ENCODE measurements around the gene LYZL1.

Gene LYZL1

DNA sequence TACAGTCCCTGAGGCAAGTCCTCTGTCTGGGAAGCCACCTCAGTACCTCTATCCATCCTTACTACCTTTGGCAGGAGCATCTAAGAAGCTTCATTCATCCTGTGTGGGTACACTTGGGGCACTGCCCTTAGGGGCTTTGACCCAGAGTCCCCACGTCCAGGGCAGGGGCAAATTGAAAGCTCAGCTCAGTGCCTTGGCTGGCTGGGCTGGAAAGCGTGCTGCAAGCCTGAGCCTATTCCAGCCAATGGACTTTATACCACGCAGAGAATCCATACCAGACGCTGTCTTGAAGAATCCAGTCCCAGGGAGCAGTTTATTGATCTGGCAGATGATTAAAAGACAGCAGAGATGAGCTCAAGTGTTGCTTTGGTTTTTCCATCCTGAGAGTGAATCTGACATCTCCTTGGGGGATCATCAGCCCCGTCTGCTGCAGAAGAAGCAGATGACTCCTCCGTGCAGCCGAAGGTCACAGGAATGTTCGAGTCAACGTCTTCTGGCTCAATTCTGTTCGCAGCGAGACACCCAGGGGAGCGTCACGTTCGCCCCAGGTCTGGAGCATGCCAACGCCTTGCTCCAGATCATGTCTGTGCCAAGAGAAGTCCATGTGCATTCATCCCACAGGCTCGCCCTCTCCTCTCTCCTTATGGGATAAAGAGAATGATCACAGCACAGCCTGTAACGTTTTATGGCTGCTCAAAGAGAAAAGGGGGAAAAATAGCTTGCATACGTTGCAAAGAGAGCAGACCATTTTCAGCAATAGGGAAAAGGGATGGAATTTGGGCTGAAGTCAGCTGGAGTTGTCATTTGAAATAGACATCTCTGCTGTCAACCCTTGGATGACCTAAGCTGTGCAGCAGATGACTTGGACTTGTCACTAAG, 35.8 kb upstream of the LYZL1 start:
- Histone ChIP-seq H3K4ac (ENCODE audit: low read depth in 1 of 2, low read length in 2 of 2) (peak overlapping the region; percentile 61 to 71), H3K79me1 (replicated peaks; ENCODE audit: low read length, poor library complexity, severe bottlenecking) (no peaks in the 10 kb centered on the region), H3K27ac (ENCODE audit: low read length, poor library complexity, severe bottlenecking) (no peak overlapping the region), H3K4me3 (ENCODE audit: insufficient read depth in 1 of 2, low read depth in 1 of 2, low read length in 2 of 2) (peak overlapping the region in 1 of 2 experiments; percentile 63), H2BK12ac (ENCODE audit: low read length in 2 of 2) (peak overlapping the region; percentile 38 to 98), H3K14ac (ENCODE audit: low read length in 2 of 2) (peak overlapping the region in 1 of 2 experiments; percentile 84), H2AFZ (ENCODE audit: low read depth, low read length) (no peak overlapping the region), H2AK5ac (ENCODE audit: low read length, severe bottlenecking) (no peak overlapping the region), H2BK5ac (ENCODE audit: low read depth, low read length, poor library complexity, severe bottlenecking) (no peak overlapping the region), H2BK15ac (ENCODE audit: low read depth, poor library complexity, severe bottlenecking) (peak overlapping the region; percentile 80), H3K23ac (ENCODE audit: low read length in 2 of 2) (no peak overlapping the region), H4K91ac (ENCODE audit: low read length) (peak overlapping the region; percentile 99), H2BK120ac (ENCODE audit: low read depth, low read length) (peak overlapping the region; percentile 87), H3K4me2 (ENCODE audit: low read length, poor library complexity, severe bottlenecking) (no peak overlapping the region), H3K27me3 (ENCODE audit: control insufficient read depth in 1 of 2, insufficient read depth in 1 of 2, low read length in 2 of 2) (peaks cover 26 to 33% of the 10 kb centered on the region in 2 experiments), H3K9ac (ENCODE audit: low read length) (peak overlapping the region; percentile 20), H3K36me3 (ENCODE audit: control insufficient read depth in 1 of 2, insufficient read depth in 2 of 2, low read depth in 1 of 2, low read length in 2 of 2) (no peaks in the 10 kb centered on the region), H3K18ac (ENCODE audit: low read depth in 1 of 2, low read length in 2 of 2) (peak overlapping the region; percentile 67 to 90), H4K8ac (ENCODE audit: low read length) (peak overlapping the region; percentile 79), H3K9me3 (ENCODE audit: control insufficient read depth, low read length) (no peaks in the 10 kb centered on the region), H3K4me1 (ENCODE audit: control insufficient read depth, insufficient read depth, low read depth, low read length) (peaks cover 9% of the 10 kb centered on the region)
- 51% methylated on average over 18 of the region's 18 CpGs for whole genome bisulfite sequencing
- peak; percentile 47 for DNase-seq

- peak overlapping the region in 1 of 2 experiments; percentile 63 for H3K4me3 ChIP-seq (ENCODE audit: insufficient read depth in 1 of 2, low read depth in 1 of 2, low read length in 2 of 2)
- no peaks in the 10 kb centered on the region for H3K36me3 ChIP-seq (ENCODE audit: control insufficient read depth in 1 of 2, insufficient read depth in 2 of 2, low read depth in 1 of 2, low read length in 2 of 2)
- peak overlapping the region; percentile 99 for H4K91ac ChIP-seq (ENCODE audit: low read length)
- peaks cover 26 to 33% of the 10 kb centered on the region in 2 experiments for H3K27me3 ChIP-seq (ENCODE audit: control insufficient read depth in 1 of 2, insufficient read depth in 1 of 2, low read length in 2 of 2)
- no peak overlapping the region for H3K23ac ChIP-seq (ENCODE audit: low read length in 2 of 2)
- H3K79me1 ChIP-seq (replicated peaks; ENCODE audit: low read length, poor library complexity, severe bottlenecking): no peaks in the 10 kb centered on the region
- H3K4ac ChIP-seq (ENCODE audit: low read depth in 1 of 2, low read length in 2 of 2): peak overlapping the region; percentile 12 to 61
- H4K8ac ChIP-seq (ENCODE audit: low read length): no peak overlapping the region
- H3K18ac ChIP-seq (ENCODE audit: low read depth in 1 of 2, low read length in 2 of 2): peak overlapping the region; percentile 67 to 90
- 81% methylated on average over 3 of the region's 3 CpGs for WGBS
- no peak overlapping the region for H2BK5ac ChIP-seq (ENCODE audit: low read depth, low read length, poor library complexity, severe bottlenecking)
- H3K27ac ChIP-seq (ENCODE audit: low read length, poor library complexity, severe bottlenecking): no peak overlapping the region
- peaks cover 9% of the 10 kb centered on the region for H3K4me1 ChIP-seq (ENCODE audit: control insufficient read depth, insufficient read depth, low read depth, low read length)
- no peak overlapping the region for H2BK15ac ChIP-seq (ENCODE audit: low read depth, poor library complexity, severe bottlenecking)
- peak overlapping the region in 1 of 2 experiments; percentile 98 for H2BK12ac ChIP-seq (ENCODE audit: low read length in 2 of 2)
- DNase-seq: no peak
- no peak overlapping the region for H3K14ac ChIP-seq (ENCODE audit: low read length in 2 of 2)
- H2AK5ac ChIP-seq (ENCODE audit: low read length, severe bottlenecking): no peak overlapping the region
- H3K4me2 ChIP-seq (ENCODE audit: low read length, poor library complexity, severe bottlenecking): no peak overlapping the region
- no peaks in the 10 kb centered on the region for H3K9me3 ChIP-seq (ENCODE audit: control insufficient read depth, low read length)
- no peak overlapping the region for H3K9ac ChIP-seq (ENCODE audit: low read length)
- peak overlapping the region; percentile 35 for H2BK120ac ChIP-seq (ENCODE audit: low read depth, low read length)
- H2AFZ ChIP-seq (ENCODE audit: low read depth, low read length): no peak overlapping the region
Measured at GRCh38 chr10:29253690-29254029, 35.2 kb upstream of the LYZL1 start.

GRCh38 chr10:29254123-29255046, 34.5 kb upstream of the LYZL1 start:
- no peak overlapping the region for H3K9ac ChIP-seq (ENCODE audit: low read length)
- H3K79me1 ChIP-seq (replicated peaks; ENCODE audit: low read length, poor library complexity, severe bottlenecking): no peaks in the 10 kb centered on the region
- peak overlapping the region; percentile 69 to 94 for H2BK12ac ChIP-seq (ENCODE audit: low read length in 2 of 2)
- H2BK120ac ChIP-seq (ENCODE audit: low read depth, low read length): peak overlapping the region; percentile 77
- H2BK5ac ChIP-seq (ENCODE audit: low read depth, low read length, poor library complexity, severe bottlenecking): no peak overlapping the region
- no peak overlapping the region for H2AK5ac ChIP-seq (ENCODE audit: low read length, severe bottlenecking)
- H3K27ac ChIP-seq (ENCODE audit: low read length, poor library complexity, severe bottlenecking): no peak overlapping the region
- 7% methylated on average over 9 of the region's 9 CpGs for WGBS
- H3K36me3 ChIP-seq (ENCODE audit: control insufficient read depth in 1 of 2, insufficient read depth in 2 of 2, low read depth in 1 of 2, low read length in 2 of 2): no peaks in the 10 kb centered on the region
- H4K8ac ChIP-seq (ENCODE audit: low read length): peak overlapping the region; percentile 73
- no peak overlapping the region for H3K23ac ChIP-seq (ENCODE audit: low read length in 2 of 2)
- peak overlapping the region; percentile 48 for H3K4me2 ChIP-seq (ENCODE audit: low read length, poor library complexity, severe bottlenecking)
- H3K4me1 ChIP-seq (ENCODE audit: control insufficient read depth, insufficient read depth, low read depth, low read length): peaks cover 9% of the 10 kb centered on the region
- peak overlapping the region in 1 of 2 experiments; percentile 74 for H3K18ac ChIP-seq (ENCODE audit: low read depth in 1 of 2, low read length in 2 of 2)
- H3K4me3 ChIP-seq (ENCODE audit: insufficient read depth in 1 of 2, low read depth in 1 of 2, low read length in 2 of 2): no peak overlapping the region
- no peak overlapping the region for H2AFZ ChIP-seq (ENCODE audit: low read depth, low read length)
- H3K14ac ChIP-seq (ENCODE audit: low read length in 2 of 2): no peak overlapping the region
- H3K27me3 ChIP-seq (ENCODE audit: control insufficient read depth in 1 of 2, insufficient read depth in 1 of 2, low read length in 2 of 2): peaks cover 26 to 29% of the 10 kb centered on the region in 2 experiments
- peaks cover 3% of the 10 kb centered on the region for H3K9me3 ChIP-seq (ENCODE audit: control insufficient read depth, low read length)
- peak; percentile 90 for DNase-seq
- H2BK15ac ChIP-seq (ENCODE audit: low read depth, poor library complexity, severe bottlenecking): no peak overlapping the region
- H4K91ac ChIP-seq (ENCODE audit: low read length): peak overlapping the region; percentile 88
- H3K4ac ChIP-seq (ENCODE audit: low read depth in 1 of 2, low read length in 2 of 2): peak overlapping the region in 1 of 2 experiments; percentile 78

All from mesenchymal stem cell (in vitro differentiated cells and primary cell).